ENCODE results near the gene MAP3K7CL.

GRCh38 chr21:29194342-29194741 lies 63.9 kb downstream of the MAP3K7CL start:
- TF ChIP-seq CTCF (IDR thresholded peaks at IDR 0.05; ENCODE audit: poor library complexity): no peak
- no peak for TF ChIP-seq EZH2 (IDR thresholded peaks at IDR 0.05; ENCODE audit: borderline replicate concordance)
